ENCODE measurements around the gene RAVER1.
A peak's percentile ranks its signal among the peaks of the same experiment; 100 is the strongest.

The RAVER1 gene

GRCh38 chr19:10317857-10318462, 15.4 kb downstream of the RAVER1 start:
- ATAC-seq = no peak

GRCh38 chr19:10317045-10317856, 16.1 kb downstream of the RAVER1 start:
- ATAC-seq = no peak

GRCh38 chr19:10316229-10317044, 16.9 kb downstream of the RAVER1 start:
- ATAC-seq = no peak

GRCh38 chr19:10315335-10316214, 17.8 kb downstream of the RAVER1 start, which contains the start of gene FDX2:
Gene FDX2, minus strand, starts transcription at chr19:10316015. Its CDS starts 19 bp downstream, at chr19:10315996.
- ATAC-seq = peak; percentile 89 to 93

GRCh38 chr19:10309423-10309822, 23.9 kb downstream of the RAVER1 start, which contains the start of gene ZGLP1:
Gene ZGLP1, minus strand, starts transcription at chr19:10309815.
- no peak for ATAC-seq

- no peak for ATAC-seq
These were observed 27.0 kb downstream of the RAVER1 start for GRCh38 chr19:10306327-10306726.

- ATAC-seq = no peak
These were observed 28.1 kb downstream of the RAVER1 start for GRCh38 chr19:10305139-10305806.

GRCh38 chr19:10299545-10300458, 33.5 kb downstream of the RAVER1 start:
- no peak for ATAC-seq

- ATAC-seq = no peak
These were observed 37.3 kb downstream of the RAVER1 start for GRCh38 chr19:10295847-10296591.

GRCh38 chr19:10295305-10295846, 38.0 kb downstream of the RAVER1 start:
- ATAC-seq = peak; percentile 66 to 76

- ATAC-seq = no peak
These were observed 39.0 kb downstream of the RAVER1 start for GRCh38 chr19:10294368-10294697.

- ATAC-seq = no peak
These were observed 39.5 kb downstream of the RAVER1 start for GRCh38 chr19:10293637-10294367.

GRCh38 chr19:10292789-10293636, 40.3 kb downstream of the RAVER1 start:
- ATAC-seq = no peak

GRCh38 chr19:10292206-10292788, 41.0 kb downstream of the RAVER1 start:
- peak; percentile 30 to 36 for ATAC-seq

GRCh38 chr19:10291554-10292205, 41.6 kb downstream of the RAVER1 start:
- no peak for ATAC-seq

- peak in 1 of 2 donors; percentile 2 for ATAC-seq
These were observed 42.3 kb downstream of the RAVER1 start for GRCh38 chr19:10290876-10291553.

Measured in activated CD4-positive, CD25-positive, alpha-beta regulatory T cell treated with anti-CD3 and anti-CD28 coated beads, Interleukin-2, amount 50 U/mL, for 24 hours (primary cell).